Memory B cell (primary cell): ENCODE results near the gene INAFM2.
A peak's percentile ranks its signal among the peaks of the same experiment; 100 is the strongest.

Source experiments
- ATAC-seq: fragments of 150-1000 bp; cut with Tn5 transposase; 2 replicates; pipeline ENCODE4 v1.10.0; 2021; ENCODE audit warnings: low read depth, mild to moderate bottlenecking, moderate library complexity
- DNase-seq, 2 donors: peaks; one replicate each; pipeline ENCODE4 v3.0.0; 2022; ENCODE audit warnings: low spot score in 2 of 2
- H3K27ac Mint-ChIP-seq: one replicate; pipeline ENCODE4 v1.8.0; 2022; ENCODE audit warnings: mild to moderate bottlenecking, moderate library complexity, mixed read lengths
- H3K27me3 Mint-ChIP-seq: one replicate; pipeline ENCODE4 v1.8.0; 2022; ENCODE audit warnings: mixed read lengths
- H3K36me3 Mint-ChIP-seq: one replicate; pipeline ENCODE4 v1.8.0; 2022; ENCODE audit warnings: mild to moderate bottlenecking, mixed read lengths
- H3K4me1 Mint-ChIP-seq: one replicate; pipeline ENCODE4 v1.8.0; 2022; ENCODE audit warnings: mixed read lengths
- H3K4me3 Mint-ChIP-seq: one replicate; pipeline ENCODE4 v1.8.0; 2022; ENCODE audit warnings: mild to moderate bottlenecking, moderate library complexity, mixed read lengths
- H3K9me3 Mint-ChIP-seq: one replicate; pipeline ENCODE4 v1.8.0; 2022; ENCODE audit warnings: mixed read lengths

INAFM2 gene

DNA sequence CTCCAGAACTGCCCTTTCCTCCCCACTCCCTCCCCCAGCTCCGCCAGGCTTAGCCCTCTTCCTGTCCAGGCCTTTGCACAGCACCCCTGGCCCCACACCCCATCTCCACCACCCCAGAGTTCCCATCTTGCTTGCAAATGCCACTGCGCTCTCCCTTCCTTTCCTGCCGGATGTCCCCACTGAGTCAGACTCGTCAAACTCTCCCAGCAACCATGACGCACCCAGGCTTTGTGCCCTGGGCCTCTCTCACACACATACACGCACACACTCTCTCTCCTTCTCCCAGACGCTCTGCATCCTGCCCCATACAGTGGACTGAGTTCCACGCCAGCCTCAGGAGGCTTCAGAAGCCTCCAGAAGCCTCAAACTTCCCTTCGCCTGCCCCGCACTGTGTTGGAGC is 20.0 kb downstream of the INAFM2 start:
- Mint-ChIP-seq H3K27ac (no peak overlapping the region), H3K4me1 (no peaks in the 10 kb centered on the region), H3K4me3 (no peak overlapping the region), H3K36me3 (no peaks in the 10 kb centered on the region), H3K27me3 (no peaks in the 10 kb centered on the region), H3K9me3 (no peaks in the 10 kb centered on the region)
- DNase-seq (no peak), ATAC-seq (no peak)

- no peaks in the 10 kb centered on the region for H3K36me3 Mint-ChIP-seq
- no peak overlapping the region for H3K4me3 Mint-ChIP-seq
- no peaks in the 10 kb centered on the region for H3K9me3 Mint-ChIP-seq
- no peaks in the 10 kb centered on the region for H3K4me1 Mint-ChIP-seq
- H3K27me3 Mint-ChIP-seq, result no peaks in the 10 kb centered on the region
- ATAC-seq, result no peak
- no peak for DNase-seq
- no peak overlapping the region for H3K27ac Mint-ChIP-seq
Observed at GRCh38 chr15:40344217-40344616, 20.7 kb downstream of the INAFM2 start.

GRCh38 chr15:40344631-40345120 is 21.2 kb downstream of the INAFM2 start:
- Mint-ChIP-seq H3K27ac (no peak overlapping the region), H3K27me3 (no peaks in the 10 kb centered on the region)

DNA sequence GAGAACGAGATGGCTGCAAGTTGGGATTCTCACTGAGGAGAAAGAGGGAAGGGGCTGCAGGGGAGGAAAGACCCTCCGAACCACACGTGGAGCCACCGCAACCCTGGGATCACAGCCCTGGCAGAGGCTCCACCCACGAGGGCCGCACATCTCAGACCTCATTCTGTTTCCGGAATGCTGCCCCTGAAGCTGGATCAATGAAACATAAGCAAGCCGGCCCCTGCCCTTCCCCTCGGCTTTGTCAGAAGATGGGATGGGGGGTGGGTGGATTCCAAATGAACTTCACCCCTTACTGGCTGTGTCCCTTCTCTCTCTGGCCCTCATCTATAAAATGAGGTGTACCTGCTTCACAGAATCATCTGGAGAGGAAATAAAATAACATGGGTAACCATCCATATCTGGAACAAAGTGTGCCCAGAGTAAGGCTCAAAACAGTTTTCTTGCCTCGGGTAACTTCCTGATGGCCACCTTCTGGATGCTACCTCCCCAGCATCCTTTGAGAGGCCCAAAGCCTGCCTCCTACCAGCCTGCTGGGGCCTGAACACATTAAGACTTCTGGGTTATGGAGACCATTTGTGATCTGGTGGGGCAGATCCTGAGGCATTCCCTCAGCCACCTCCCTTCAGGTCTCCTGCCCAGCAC is 21.9 kb downstream of the INAFM2 start:
- H3K4me3 Mint-ChIP-seq, result no peak overlapping the region
- H3K36me3 Mint-ChIP-seq, result no peaks in the 10 kb centered on the region
- ATAC-seq (no peak), DNase-seq (no peak)
- no peaks in the 10 kb centered on the region for H3K27me3 Mint-ChIP-seq
- no peaks in the 10 kb centered on the region for H3K4me1 Mint-ChIP-seq
- H3K9me3 Mint-ChIP-seq, result no peaks in the 10 kb centered on the region
- H3K27ac Mint-ChIP-seq, result no peak overlapping the region

More at GRCh38 chr15:40344631-40345120, 21.2 kb downstream of the INAFM2 start:
- DNase-seq (peak; percentile 70 to 71), ATAC-seq (peak; percentile 92)
- Mint-ChIP-seq H3K9me3 (no peaks in the 10 kb centered on the region), H3K36me3 (no peaks in the 10 kb centered on the region), H3K4me1 (no peaks in the 10 kb centered on the region), H3K4me3 (no peak overlapping the region)

GRCh38 chr15:40345867-40346578 is 22.5 kb downstream of the INAFM2 start:
- Mint-ChIP-seq H3K4me1 (no peaks in the 10 kb centered on the region), H3K27ac (no peak overlapping the region), H3K27me3 (no peaks in the 10 kb centered on the region), H3K9me3 (no peaks in the 10 kb centered on the region), H3K36me3 (no peaks in the 10 kb centered on the region), H3K4me3 (no peak overlapping the region)
- ATAC-seq (no peak), DNase-seq (no peak)

DNA sequence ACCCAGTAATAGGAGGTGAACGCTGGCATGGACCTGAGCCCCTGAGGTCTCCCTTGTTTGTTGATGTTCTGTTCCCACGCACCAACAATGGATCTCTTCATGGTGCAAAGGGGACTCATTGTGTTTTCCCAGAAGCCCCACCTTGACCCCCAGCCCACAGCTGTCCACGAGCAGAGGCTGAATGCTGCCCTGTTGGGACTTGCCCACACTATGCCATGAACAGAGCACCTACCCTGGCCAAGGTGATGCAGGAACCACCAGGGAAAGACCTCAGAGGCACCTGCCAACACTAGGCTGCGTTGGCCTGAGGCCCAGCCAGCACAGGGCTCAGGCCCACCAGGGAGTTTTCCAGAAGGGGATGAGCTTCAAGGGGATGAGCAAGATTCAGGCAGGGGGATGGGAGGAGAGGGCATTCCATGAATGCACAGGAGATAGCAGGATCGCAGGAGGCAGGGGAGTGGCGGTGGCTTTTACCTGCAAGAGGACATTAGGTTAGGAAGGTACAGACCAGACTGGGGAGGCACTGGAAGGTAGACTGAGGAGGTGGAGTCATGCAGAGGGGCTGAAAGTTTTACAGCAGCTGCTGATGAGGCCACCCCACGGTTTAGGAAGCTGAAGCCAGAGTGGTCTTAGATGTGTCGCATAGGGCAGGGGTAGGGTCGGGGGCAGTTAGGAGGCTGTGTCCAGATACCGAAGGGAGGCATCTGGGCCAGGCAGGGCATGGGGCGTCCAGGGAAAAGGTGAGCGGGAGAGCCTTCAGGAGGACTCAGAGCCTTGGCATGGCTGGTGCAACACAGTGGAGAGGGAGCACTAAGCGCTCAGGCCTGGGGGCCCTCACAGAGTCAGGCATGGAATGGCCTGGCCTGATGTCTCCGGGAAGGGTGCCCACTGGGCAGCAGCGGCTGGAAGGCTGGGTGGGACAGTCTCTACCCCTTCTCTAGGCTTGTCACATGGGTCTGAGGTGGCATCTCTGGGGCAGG is 23.4 kb downstream of the INAFM2 start:
- Mint-ChIP-seq H3K27me3 (no peaks in the 10 kb centered on the region), H3K4me1 (no peaks in the 10 kb centered on the region), H3K27ac (no peak overlapping the region), H3K9me3 (no peaks in the 10 kb centered on the region), H3K36me3 (no peaks in the 10 kb centered on the region), H3K4me3 (no peak overlapping the region)
- DNase-seq (no peak), ATAC-seq (no peak)

GRCh38 chr15:40347559-40348473 is 24.3 kb downstream of the INAFM2 start:
- Mint-ChIP-seq H3K9me3 (no peaks in the 10 kb centered on the region), H3K4me3 (no peak overlapping the region), H3K27me3 (no peaks in the 10 kb centered on the region), H3K4me1 (no peaks in the 10 kb centered on the region), H3K36me3 (peaks cover 2% of the 10 kb centered on the region), H3K27ac (no peak overlapping the region)
- DNase-seq, result no peak
- no peak for ATAC-seq

GRCh38 chr15:40348474-40348870 is 25.0 kb downstream of the INAFM2 start:
- DNase-seq (no peak), ATAC-seq (no peak)
- no peaks in the 10 kb centered on the region for H3K4me1 Mint-ChIP-seq
- no peak overlapping the region for H3K4me3 Mint-ChIP-seq
- no peaks in the 10 kb centered on the region for H3K27me3 Mint-ChIP-seq
- H3K9me3 Mint-ChIP-seq, result no peaks in the 10 kb centered on the region
- peaks cover 2% of the 10 kb centered on the region for H3K36me3 Mint-ChIP-seq
- no peak overlapping the region for H3K27ac Mint-ChIP-seq

GRCh38 chr15:40349163-40349562 is 25.7 kb downstream of the INAFM2 start:
- peaks cover 1% of the 10 kb centered on the region for H3K27me3 Mint-ChIP-seq
- no peak overlapping the region for H3K4me3 Mint-ChIP-seq
- peak overlapping the region; percentile 24 for H3K27ac Mint-ChIP-seq
- DNase-seq, result no peak
- H3K4me1 Mint-ChIP-seq, result no peaks in the 10 kb centered on the region
- peaks cover 2% of the 10 kb centered on the region for H3K36me3 Mint-ChIP-seq
- H3K9me3 Mint-ChIP-seq, result no peaks in the 10 kb centered on the region
- ATAC-seq, result no peak

GRCh38 chr15:40352281-40352901 is 28.9 kb downstream of the INAFM2 start:
- Mint-ChIP-seq H3K4me1 (peaks cover 6% of the 10 kb centered on the region), H3K27me3 (peaks cover 1% of the 10 kb centered on the region), H3K27ac (no peak overlapping the region), H3K9me3 (no peaks in the 10 kb centered on the region), H3K36me3 (peaks cover 2% of the 10 kb centered on the region), H3K4me3 (no peak overlapping the region)
- DNase-seq (no peak), ATAC-seq (no peak)

DNA sequence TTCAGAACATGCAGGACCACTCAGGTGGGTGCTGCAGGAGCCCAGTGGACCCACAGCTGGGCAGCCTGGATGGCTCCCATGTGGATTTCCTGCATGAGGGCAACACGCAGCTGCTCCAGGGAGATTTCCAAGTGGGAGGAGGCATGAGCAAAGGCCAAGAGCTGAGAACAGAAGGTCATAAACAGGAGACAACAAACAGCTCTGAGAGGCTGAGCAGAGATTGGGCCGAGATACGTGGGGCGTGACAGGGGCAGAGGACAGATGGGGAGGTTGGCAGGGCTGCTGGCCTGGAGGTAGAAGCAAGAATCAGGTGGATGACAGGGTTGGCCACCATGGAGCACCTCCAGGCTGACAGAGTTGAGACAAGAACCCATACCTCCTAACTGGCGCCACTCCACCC is 30.2 kb downstream of the INAFM2 start:
- H3K27ac Mint-ChIP-seq, result no peak overlapping the region
- H3K9me3 Mint-ChIP-seq, result no peaks in the 10 kb centered on the region
- H3K36me3 Mint-ChIP-seq, result peaks cover 2% of the 10 kb centered on the region
- no peak for ATAC-seq
- no peak overlapping the region for H3K4me3 Mint-ChIP-seq
- peaks cover 1% of the 10 kb centered on the region for H3K27me3 Mint-ChIP-seq
- DNase-seq, result no peak
- H3K4me1 Mint-ChIP-seq, result peaks cover 10% of the 10 kb centered on the region

DNA sequence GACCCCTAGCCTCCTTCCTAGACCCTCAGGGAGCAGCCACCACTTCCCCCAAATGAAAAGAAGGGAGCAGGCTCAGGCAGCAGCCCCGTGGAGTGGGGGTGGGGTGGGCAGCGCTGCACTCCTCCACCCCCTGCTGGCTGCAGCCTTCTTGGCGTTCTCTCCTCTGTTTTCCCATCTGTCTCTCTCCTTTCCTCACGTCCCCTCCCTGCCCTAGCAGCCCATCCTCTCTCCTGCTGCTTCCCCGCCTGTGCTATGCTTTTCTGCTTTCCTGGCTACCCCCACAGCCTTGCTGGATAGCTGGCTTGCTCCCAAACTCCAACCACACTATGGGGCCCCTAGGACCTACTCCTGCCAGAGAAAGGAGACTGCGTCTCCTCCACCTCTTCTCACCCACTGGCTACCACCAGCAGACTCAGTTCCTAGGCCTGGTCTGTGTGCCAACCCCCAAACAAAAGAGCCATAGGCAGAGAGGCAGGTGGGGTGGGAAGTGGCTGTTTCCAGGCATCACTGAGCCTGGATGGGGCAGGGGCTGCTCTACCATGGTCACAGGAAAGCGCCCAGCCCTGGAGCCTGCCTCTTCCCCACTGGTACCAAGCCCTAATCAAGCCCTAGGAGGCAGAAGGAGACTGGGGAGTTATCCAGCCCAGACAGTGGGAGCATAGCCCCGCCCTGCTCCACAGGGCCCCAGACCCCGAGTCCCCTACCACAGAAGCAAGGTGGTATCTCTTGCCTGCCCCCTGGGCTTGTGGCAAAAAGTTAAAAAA is 31.1 kb downstream of the INAFM2 start:
- no peaks in the 10 kb centered on the region for H3K9me3 Mint-ChIP-seq
- peaks cover 2% of the 10 kb centered on the region for H3K36me3 Mint-ChIP-seq
- ATAC-seq (no peak), DNase-seq (no peak)
- no peak overlapping the region for H3K4me3 Mint-ChIP-seq
- peaks cover 10% of the 10 kb centered on the region for H3K4me1 Mint-ChIP-seq
- H3K27ac Mint-ChIP-seq, result no peak overlapping the region
- H3K27me3 Mint-ChIP-seq, result peaks cover 1% of the 10 kb centered on the region
